Stimulated activated CD8-positive, alpha-beta memory T cell treated with anti-CD3 and anti-CD28 coated beads, Interleukin-12 subunit alpha, Interleukin-12 subunit beta, amount 100 ng/mL, for 4 hours (primary cell): ENCODE data around the gene EBP.

Experiments
- DNase-seq: peaks from one replicate; pipeline ENCODE4 v3.0.0-alpha.2; 2020; ENCODE audit warnings: low read depth

EBP gene

GRCh38 chrX:48521353-48522243, at the start of gene EBP:
Gene EBP (plus strand): TSS chrX:48521808. CDS start chrX:48523772, 1,964 bp downstream.
- peak; percentile 77 for DNase-seq

DNA sequence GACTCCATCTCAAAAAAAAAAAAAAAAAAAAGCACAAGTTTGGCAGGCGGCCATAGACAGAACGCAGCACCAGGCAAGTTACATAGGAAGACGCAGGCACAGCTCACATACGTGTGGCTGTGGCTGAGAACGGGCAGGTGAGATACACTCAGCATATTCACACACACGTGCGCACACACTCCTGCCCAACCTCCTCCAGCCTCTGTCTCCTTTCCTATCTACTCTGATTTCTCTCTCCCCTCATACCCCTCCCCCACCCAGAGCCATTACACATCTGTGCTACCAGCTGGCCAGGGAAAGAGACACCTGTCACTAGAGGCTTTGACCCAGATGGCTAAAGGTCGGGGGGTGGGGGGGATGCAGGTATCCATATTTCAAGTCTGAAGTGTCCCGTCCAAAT, 49.4 kb upstream of the EBP start:
- DNase-seq, result no peak

DNA sequence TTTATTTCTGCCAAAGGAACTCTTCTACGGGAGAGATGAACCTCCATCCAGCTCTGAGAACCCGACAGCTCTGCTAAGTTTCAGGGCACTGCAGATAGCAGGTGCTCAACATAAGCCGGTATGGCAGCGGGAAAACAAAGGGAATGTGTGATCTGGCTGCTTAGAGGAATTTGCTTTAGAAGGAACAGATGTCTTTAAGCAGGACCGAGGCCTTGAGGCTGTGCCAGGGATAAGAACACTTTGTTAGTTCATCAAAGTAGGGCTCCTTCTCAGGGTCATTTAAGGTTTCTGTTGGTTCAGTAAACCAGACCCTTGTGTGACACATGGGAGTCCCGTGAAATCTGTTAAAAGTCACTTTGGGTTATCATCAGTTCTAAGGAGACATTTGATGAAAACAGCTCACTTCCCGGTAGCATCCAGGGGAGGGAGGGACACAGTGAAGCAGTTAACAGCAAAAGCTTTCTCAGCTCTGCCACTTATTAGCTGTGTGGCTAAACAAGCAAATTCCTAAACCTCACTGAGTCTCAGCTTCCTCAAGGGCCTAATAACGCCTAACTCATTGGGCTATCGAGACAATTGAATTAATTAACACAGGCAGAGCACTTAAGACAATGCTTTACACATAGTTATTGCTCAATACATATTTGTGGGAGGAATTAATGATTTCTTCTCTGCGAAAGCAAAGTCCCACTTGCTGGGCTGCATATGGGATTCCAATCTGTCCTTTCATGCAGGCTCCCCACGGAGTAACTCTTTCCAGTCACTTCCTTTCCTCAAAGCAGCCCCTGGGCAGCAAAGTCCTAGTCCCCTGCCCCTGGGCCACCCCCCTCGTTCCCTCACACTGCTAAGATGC, 48.5 kb upstream of the EBP start:
- DNase-seq, result no peak

DNA sequence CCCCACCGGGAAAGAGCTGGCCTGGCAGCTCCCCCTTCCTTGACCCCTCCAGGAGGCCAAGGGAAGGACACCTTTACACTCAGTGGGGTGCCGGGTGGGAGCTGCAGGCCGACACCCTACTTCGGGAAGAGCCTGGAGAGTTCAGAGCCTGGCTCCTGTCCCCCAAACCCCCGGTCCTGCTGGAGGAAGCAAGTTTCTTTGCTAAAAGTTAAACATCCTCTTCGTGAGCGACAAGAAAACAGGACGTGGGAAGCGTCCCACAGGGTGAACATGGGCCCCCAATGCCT, 48.0 kb upstream of the EBP start:
- DNase-seq, result no peak

GRCh38 chrX:48474127-48474526, 47.5 kb upstream of the EBP start:
- DNase-seq, result no peak

DNA sequence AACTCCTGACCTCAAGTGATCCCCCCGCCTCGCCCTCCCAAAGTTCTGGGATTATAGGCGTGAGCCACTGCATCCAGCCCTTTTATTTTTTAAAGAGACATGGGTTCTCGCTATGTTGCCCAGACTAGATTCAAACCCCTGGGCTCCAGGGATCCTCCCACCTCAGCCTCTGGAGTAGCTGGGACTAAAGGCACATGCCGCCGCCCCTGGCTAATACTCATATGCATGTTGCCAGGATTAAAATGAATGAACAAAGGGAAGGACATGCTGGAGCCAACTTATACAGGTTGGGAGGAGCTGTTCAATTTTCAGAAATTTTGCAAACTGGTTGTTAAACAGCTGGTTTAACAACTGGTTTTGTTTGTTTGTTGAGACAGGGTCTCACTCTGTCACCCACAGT, 47.0 kb upstream of the EBP start:
- no peak for DNase-seq

GRCh38 chrX:48475296-48475695, 46.3 kb upstream of the EBP start:
- DNase-seq, result no peak

DNA sequence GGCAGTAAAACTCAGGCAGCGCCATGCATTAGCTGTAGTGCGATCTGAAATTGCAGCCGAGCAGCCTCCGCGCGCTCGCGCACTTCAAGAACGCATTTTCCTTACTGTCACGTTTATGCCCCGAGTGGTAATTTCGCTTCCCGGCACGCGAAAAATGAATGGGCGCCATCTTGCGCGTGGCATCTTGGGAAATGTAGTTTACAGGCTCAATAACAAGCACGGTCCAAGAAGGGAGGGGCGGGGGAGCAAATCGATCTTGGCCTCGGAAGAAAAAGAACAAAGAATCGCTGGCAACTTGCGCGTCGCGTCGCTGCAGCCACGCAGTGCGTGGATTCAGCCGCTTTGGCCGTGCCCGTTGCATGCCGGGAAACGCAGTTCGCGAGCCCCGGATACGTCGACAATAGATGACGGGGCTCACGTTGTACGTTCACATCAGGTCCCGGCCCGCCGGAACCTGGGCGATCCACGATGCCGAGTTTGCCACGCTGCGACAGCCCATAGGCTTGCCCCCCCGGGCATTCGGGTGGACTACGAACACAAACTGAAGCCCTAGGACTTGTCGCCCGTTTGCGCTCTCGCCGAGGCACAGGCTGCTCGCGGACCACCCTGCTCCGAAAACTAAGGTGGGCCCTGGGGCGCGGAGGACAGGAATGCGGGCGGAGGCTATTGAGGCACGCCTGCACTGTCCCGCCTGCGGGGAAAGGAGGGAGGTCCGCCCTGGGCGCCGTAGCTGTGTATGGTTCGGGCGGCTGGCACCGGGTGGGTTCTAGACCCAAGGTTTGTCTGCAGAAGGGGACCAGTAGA, 45.6 kb upstream of the EBP start, which contains the start of gene FTSJ1:
TSS of gene FTSJ1 (plus strand) at position 426 of the 804 bp plus-strand sequence. CDS start 1,849 bp downstream, outside the sequence.
- DNase-seq, result peak; percentile 75

DNA sequence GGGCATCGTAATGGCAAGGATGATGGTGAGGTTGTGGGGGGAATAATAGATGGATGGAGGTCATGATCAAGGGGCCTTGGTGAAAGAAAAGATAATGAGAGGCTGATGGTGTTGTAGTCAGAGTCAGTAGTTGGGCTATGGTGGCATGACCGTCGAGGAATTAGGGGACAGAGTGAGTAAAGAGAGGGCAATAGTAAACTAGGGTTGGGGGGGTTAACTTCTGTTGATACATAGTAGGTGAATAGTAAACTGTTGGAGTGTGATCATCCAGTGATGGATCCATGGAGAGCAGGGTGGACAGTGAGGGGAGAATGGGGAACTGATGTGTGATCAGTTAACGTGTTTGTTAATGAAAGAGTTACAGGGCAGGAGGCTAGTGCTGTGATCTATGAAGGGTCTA, 44.7 kb upstream of the EBP start:
- no peak for DNase-seq

- DNase-seq, result no peak
These were observed 43.5 kb upstream of the EBP start for GRCh38 chrX:48477960-48478755.

GRCh38 chrX:48478806-48479205, 42.8 kb upstream of the EBP start:
- no peak for DNase-seq

GRCh38 chrX:48480142-48480541, 41.5 kb upstream of the EBP start:
- no peak for DNase-seq

- DNase-seq, result no peak
These were observed 41.0 kb upstream of the EBP start for GRCh38 chrX:48480583-48480982.

GRCh38 chrX:48482526-48482925, 39.1 kb upstream of the EBP start:
- DNase-seq, result no peak

- no peak for DNase-seq
These were observed 34.2 kb upstream of the EBP start for GRCh38 chrX:48487362-48487798.

GRCh38 chrX:48488034-48488433, 33.6 kb upstream of the EBP start:
- DNase-seq, result no peak

DNA sequence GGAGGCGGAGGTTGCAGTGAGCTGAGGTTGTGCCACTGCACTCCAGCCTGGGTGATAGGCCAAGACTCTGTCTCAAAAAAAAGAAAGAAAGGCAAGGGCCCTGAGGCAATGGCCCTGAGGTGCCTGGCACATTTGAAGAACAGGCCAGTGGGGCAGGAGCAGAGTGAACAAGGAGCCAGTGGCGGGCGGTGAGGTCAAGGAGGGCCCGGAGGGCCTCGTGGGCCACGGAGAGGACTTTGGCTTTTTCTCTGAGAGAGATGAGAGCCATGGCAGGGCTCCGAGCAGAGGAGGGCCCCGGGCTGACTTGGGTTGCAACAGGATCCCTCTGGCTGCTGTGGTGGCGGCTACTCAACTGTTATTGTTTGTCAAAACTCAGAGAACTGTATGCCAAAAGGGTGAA, 32.3 kb upstream of the EBP start:
- no peak for DNase-seq

GRCh38 chrX:48489892-48490291, 31.7 kb upstream of the EBP start:
- no peak for DNase-seq

- DNase-seq, result no peak
These were observed 30.9 kb upstream of the EBP start for GRCh38 chrX:48490661-48491060.

DNA sequence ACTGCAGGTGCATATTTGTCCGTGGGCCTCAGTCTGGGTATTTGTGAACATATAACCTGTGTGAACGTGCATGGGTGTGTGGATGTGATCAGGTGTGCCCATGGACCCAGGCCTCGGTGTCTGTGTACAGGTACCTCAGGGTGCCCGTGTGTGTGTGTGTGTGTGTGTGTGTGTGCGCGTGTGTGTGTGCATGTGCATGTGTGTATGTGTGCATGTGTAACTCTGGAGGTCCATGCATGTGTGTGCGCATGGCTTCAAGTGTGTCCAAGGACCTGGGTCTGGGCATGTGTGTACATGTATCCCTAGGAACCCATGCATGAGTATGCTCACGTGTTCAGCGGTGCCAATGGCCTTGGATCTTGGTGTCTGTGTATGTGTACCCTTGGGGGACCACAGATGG, 29.8 kb upstream of the EBP start:
- DNase-seq, result no peak

DNA sequence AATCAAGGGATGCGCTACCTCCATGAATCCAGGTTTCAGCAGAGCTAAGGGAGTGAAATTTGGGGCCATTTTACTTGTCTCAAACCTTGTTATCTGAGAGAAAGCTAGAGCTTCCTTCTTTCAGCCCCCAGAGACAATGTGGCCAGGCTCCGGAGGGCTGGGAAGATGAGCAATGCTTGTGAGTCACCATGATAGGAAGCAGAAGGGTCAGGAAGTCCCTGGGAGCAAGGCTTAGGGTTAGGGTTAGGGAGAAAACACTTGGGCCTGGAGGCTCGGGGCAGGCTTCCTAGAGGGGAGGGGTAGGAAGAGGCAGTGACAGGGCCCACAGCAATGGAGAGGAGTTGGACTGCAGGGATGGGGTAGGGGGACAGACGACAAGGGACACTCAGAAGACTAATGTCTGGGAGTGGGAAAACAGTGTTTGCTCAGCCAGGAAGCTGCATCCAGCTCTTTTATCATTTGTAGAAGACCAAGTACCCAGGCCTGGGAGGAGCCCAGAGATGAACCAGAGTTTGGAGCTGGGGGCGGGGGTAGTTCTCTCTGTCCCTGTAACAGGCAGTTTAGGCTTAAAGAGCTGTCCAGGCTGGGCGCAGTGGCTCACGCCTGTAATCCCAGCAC, 29.2 kb upstream of the EBP start:
- DNase-seq, result no peak
